Amygdala (tissue), 56 donors: ENCODE results near the gene PRPF6.
"Not testable (repeated sequence)": the region's sequence is repeated elsewhere in the genome, so short reads cannot be mapped to it uniquely, and the experiment has no call there.

Source experiments
- DNase-seq, 56 donors: peaks; one replicate each; lab custom pipeline; 2025; lab: John Stamatoyannopoulos, UW

PRPF6 gene

GRCh38 chr20:63972312-63973159, 8.4 kb upstream of the PRPF6 start:
- DNase-seq, result no peak

- no peak for DNase-seq
These were observed 7.8 kb upstream of the PRPF6 start for GRCh38 chr20:63973160-63973479.

- peak in 54 of 56 donors; percentile 29 to 90 (median 70) for DNase-seq
These were observed 7.1 kb upstream of the PRPF6 start for GRCh38 chr20:63973636-63974401.

- DNase-seq, result peak in 3 of 56 donors; percentile 22 to 41 (median 36)
These were observed 6.3 kb upstream of the PRPF6 start for GRCh38 chr20:63974402-63975200.

- DNase-seq, result not testable (repeated sequence)
These were observed 4.4 kb upstream of the PRPF6 start for GRCh38 chr20:63976511-63976910.

GRCh38 chr20:63976980-63977738, 3.8 kb upstream of the PRPF6 start:
- DNase-seq, result no peak

GRCh38 chr20:63977739-63978276, 3.1 kb upstream of the PRPF6 start:
- DNase-seq, result no peak

GRCh38 chr20:63978319-63979228, 2.4 kb upstream of the PRPF6 start:
- DNase-seq, result peak in 8 of 56 donors; percentile 9 to 41 (median 32)

GRCh38 chr20:63979229-63979556, 1.7 kb upstream of the PRPF6 start:
- DNase-seq, result no peak

- DNase-seq, result peak in 25 of 56 donors; percentile 8 to 64 (median 34)
These were observed 1.2 kb upstream of the PRPF6 start, which contains the start of gene SAMD10 for GRCh38 chr20:63979557-63980316. Gene SAMD10, minus strand, starts transcription at chr20:63979642. Its CDS starts 175 bp downstream, at chr20:63979467.

GRCh38 chr20:63980317-63980805, 571 bp upstream of the PRPF6 start:
- no peak for DNase-seq

- no peak for DNase-seq
These were observed 2.0 kb downstream of the PRPF6 start for GRCh38 chr20:63982937-63983336.

- DNase-seq, result no peak
These were observed 20.0 kb downstream of the PRPF6 start for GRCh38 chr20:64000906-64001305.

GRCh38 chr20:64001607-64002011, 20.7 kb downstream of the PRPF6 start:
- DNase-seq, result peak in 4 of 56 donors; percentile 1 to 22 (median 13)

- DNase-seq, result no peak
These were observed 23.2 kb downstream of the PRPF6 start for GRCh38 chr20:64003960-64004725.

GRCh38 chr20:64005394-64005793, 24.5 kb downstream of the PRPF6 start:
- DNase-seq, result no peak

GRCh38 chr20:64006490-64006889, 25.6 kb downstream of the PRPF6 start:
- peak in 12 of 56 donors; percentile 2 to 40 (median 20) for DNase-seq
